Upper lobe of left lung (tissue), 4 donors: ENCODE data around the gene ZNF266.

Experiments used
- EP300 ChIP-seq, 4 donors: sonication (generic); formaldehyde crosslinking; IDR thresholded peaks; one replicate each; pipeline ENCODE4 v1.5.1; 2017; ENCODE audit warnings: antibody characterized with exemption in 4 of 4, control low read depth in 2 of 4
- POLR2A ChIP-seq, 4 donors: fragments of 450-650 bp; IDR thresholded peaks; one replicate each; pipeline ENCODE4 v1.5.1; 2016 to 2017; ENCODE audit warnings: antibody characterized with exemption in 4 of 4, mild to moderate bottlenecking in 2 of 4
- POLR2AphosphoS5 ChIP-seq, 2 donors: sonication (generic); formaldehyde crosslinking; IDR thresholded peaks; one replicate each; pipeline ENCODE4 v1.5.1; 2017; ENCODE audit warnings: antibody characterized with exemption in 2 of 2
- TF ChIP-seq, protein P1 (sequence below), 6 experiments: fragments of 450-650 bp in 4 of 6; fragments of 200-600 bp in 2 of 6; sonication (generic) in 2 of 6; IDR thresholded peaks; one replicate each; pipeline ENCODE4 v1.5.1; 2016 to 2019; ENCODE audit warnings: antibody characterized with exemption in 6 of 6

DNA sequence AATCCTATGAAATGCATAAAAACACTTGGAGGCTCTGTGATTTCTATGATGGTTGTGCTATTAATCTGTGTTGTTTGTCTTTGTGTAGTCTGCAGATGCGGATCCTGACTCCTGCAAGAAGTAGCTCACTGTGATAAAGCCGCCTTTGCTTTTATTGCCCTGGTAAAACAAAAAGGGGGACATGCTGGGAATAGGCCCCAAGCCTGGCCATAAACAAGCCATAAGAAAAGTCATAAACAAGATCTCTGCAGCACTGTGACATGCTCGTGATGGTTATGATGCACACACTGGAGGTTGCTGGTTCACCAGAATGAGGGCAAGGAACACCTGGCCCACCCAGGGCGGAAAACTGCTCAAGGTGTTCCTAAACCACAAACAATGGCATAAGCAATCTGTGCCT lies 26.6 kb upstream of the ZNF266 start:
- TF ChIP-seq POLR2A (IDR thresholded peaks at IDR 0.05) (no peak), POLR2AphosphoS5 (IDR thresholded peaks at IDR 0.05) (no peak), EP300 (IDR thresholded peaks at IDR 0.05) (no peak)
- TF ChIP-seq, protein P1, sequence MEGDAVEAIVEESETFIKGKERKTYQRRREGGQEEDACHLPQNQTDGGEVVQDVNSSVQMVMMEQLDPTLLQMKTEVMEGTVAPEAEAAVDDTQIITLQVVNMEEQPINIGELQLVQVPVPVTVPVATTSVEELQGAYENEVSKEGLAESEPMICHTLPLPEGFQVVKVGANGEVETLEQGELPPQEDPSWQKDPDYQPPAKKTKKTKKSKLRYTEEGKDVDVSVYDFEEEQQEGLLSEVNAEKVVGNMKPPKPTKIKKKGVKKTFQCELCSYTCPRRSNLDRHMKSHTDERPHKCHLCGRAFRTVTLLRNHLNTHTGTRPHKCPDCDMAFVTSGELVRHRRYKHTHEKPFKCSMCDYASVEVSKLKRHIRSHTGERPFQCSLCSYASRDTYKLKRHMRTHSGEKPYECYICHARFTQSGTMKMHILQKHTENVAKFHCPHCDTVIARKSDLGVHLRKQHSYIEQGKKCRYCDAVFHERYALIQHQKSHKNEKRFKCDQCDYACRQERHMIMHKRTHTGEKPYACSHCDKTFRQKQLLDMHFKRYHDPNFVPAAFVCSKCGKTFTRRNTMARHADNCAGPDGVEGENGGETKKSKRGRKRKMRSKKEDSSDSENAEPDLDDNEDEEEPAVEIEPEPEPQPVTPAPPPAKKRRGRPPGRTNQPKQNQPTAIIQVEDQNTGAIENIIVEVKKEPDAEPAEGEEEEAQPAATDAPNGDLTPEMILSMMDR (IDR thresholded peaks at IDR 0.05) = no peak
